Astrocyte (in vitro differentiated cells and primary cell): ENCODE results near the gene ADD3. TPM values are rescaled to one million over a fixed set of nuclear protein-coding genes. Genes with fewer than 3 reads are reported as not detected.
A peak's percentile ranks its signal among the peaks of the same experiment; 100 is the strongest.

Experiments
- DNase-seq: peaks from one replicate; pipeline ENCODE4 v3.0.0-alpha.2; 2010; ENCODE audit warnings: low read depth
- FAIRE-seq: peaks from 2 replicates; lab custom pipeline; 2011; peaks lifted over from hg19 to GRCh38; lab: Jason Lieb, UNC
- H2AFZ ChIP-seq: 2 replicates; pipeline ENCODE4 v1.6.0; 2012; ENCODE audit warnings: low read depth, low read length, inconsistent platforms
- H3K27ac ChIP-seq: 2 replicates; pipeline ENCODE4 v1.5.1; 2011; ENCODE audit warnings: low read depth, low read length, inconsistent platforms
- H3K27me3 ChIP-seq: 2 replicates; pipeline ENCODE4 v1.6.0; 2011; ENCODE audit warnings: low read length, inconsistent platforms; ENCODE audit not compliant: insufficient read depth
- H3K36me3 ChIP-seq: 2 replicates; pipeline ENCODE4 v1.5.1; 2011; ENCODE audit warnings: low read length, inconsistent platforms; ENCODE audit not compliant: insufficient read depth
- H3K4me1 ChIP-seq: 2 replicates; pipeline ENCODE4 v1.5.1; 2011; ENCODE audit warnings: low read length, inconsistent platforms; ENCODE audit not compliant: insufficient read depth
- H3K4me2 ChIP-seq: 2 replicates; pipeline ENCODE4 v1.6.0; 2012; ENCODE audit warnings: low read length, inconsistent platforms
- H3K4me3 ChIP-seq: 2 replicates; pipeline ENCODE4 v1.5.1; 2011; ENCODE audit warnings: low read depth, mild to moderate bottlenecking, low read length, inconsistent platforms; ENCODE audit not compliant: insufficient read depth
- H3K79me2 ChIP-seq: 2 replicates; pipeline ENCODE4 v1.6.0; 2012; ENCODE audit warnings: mild to moderate bottlenecking, low read length, inconsistent platforms; ENCODE audit not compliant: insufficient read depth
- H3K9ac ChIP-seq: 2 replicates; pipeline ENCODE4 v1.6.0; 2012; ENCODE audit warnings: mild to moderate bottlenecking, low read length, inconsistent platforms
- H3K9me3 ChIP-seq: 2 replicates; pipeline ENCODE4 v1.5.1; 2012; ENCODE audit warnings: low read depth, mild to moderate bottlenecking, low read length, inconsistent platforms; ENCODE audit not compliant: insufficient read depth
- H4K20me1 ChIP-seq: 2 replicates; pipeline ENCODE4 v1.6.0; 2012; ENCODE audit warnings: low read length, inconsistent platforms; ENCODE audit not compliant: insufficient read depth
- H3K27ac Mint-ChIP-seq: one replicate; pipeline ENCODE4 v1.8.0; 2021; ENCODE audit warnings: mild to moderate bottlenecking, mixed read lengths; ENCODE audit not compliant: unreplicated experiment
- H3K27me3 Mint-ChIP-seq: one replicate; pipeline ENCODE4 v1.8.0; 2021; ENCODE audit warnings: low read depth, mixed read lengths; ENCODE audit not compliant: unreplicated experiment
- H3K36me3 Mint-ChIP-seq: one replicate; pipeline ENCODE4 v1.8.0; 2021; ENCODE audit warnings: low read depth, mixed read lengths; ENCODE audit not compliant: unreplicated experiment
- H3K4me1 Mint-ChIP-seq: one replicate; pipeline ENCODE4 v1.8.0; 2021; ENCODE audit warnings: low read depth, mixed read lengths; ENCODE audit not compliant: unreplicated experiment
- H3K4me3 Mint-ChIP-seq: one replicate; pipeline ENCODE4 v1.8.0; 2021; ENCODE audit warnings: mild to moderate bottlenecking, moderate library complexity, mixed read lengths; ENCODE audit not compliant: unreplicated experiment
- H3K9me3 Mint-ChIP-seq: one replicate; pipeline ENCODE4 v1.8.0; 2021; ENCODE audit warnings: mild to moderate bottlenecking, mixed read lengths; ENCODE audit not compliant: unreplicated experiment
- EZH2 ChIP-seq: IDR thresholded peaks from 2 replicates; pipeline ENCODE4 v1.6.1; 2012; ENCODE audit warnings: mild to moderate bottlenecking, low read length, inconsistent platforms; ENCODE audit not compliant: insufficient read depth
- total RNA-seq: library from RNA; stranded (reverse); gene quantifications from 2 replicates; pipeline ENCODE4 v1.2.1, GENCODE V29; 2021
- TF ChIP-seq, protein P1 (sequence below): IDR thresholded peaks from 2 replicates; pipeline ENCODE4 v1.5.1; 2011; ENCODE audit warnings: low read depth, mild to moderate bottlenecking, inconsistent platforms, low read length, moderate library complexity; ENCODE audit not compliant: insufficient read depth

The ADD3 gene
- total RNA-seq, 1 donor from 2014 or later, result 127 TPM

- Histone ChIP-seq H3K79me2 (no peaks in the 10 kb centered on the region), H3K4me1 (peaks cover 14% of the 10 kb centered on the region), H4K20me1 (no peaks in the 10 kb centered on the region), H3K9me3 (no peaks in the 10 kb centered on the region), H3K36me3 (no peaks in the 10 kb centered on the region), H3K9ac (no peak overlapping the region), H2AFZ (no peak overlapping the region), H3K4me2 (no peak overlapping the region), H3K27ac (no peak overlapping the region), H3K27me3 (no peaks in the 10 kb centered on the region), H3K4me3 (no peak overlapping the region)
- peaks cover 20% of the 10 kb centered on the region for H3K4me1 Mint-ChIP-seq
- no peak for DNase-seq
- TF ChIP-seq, protein P1, sequence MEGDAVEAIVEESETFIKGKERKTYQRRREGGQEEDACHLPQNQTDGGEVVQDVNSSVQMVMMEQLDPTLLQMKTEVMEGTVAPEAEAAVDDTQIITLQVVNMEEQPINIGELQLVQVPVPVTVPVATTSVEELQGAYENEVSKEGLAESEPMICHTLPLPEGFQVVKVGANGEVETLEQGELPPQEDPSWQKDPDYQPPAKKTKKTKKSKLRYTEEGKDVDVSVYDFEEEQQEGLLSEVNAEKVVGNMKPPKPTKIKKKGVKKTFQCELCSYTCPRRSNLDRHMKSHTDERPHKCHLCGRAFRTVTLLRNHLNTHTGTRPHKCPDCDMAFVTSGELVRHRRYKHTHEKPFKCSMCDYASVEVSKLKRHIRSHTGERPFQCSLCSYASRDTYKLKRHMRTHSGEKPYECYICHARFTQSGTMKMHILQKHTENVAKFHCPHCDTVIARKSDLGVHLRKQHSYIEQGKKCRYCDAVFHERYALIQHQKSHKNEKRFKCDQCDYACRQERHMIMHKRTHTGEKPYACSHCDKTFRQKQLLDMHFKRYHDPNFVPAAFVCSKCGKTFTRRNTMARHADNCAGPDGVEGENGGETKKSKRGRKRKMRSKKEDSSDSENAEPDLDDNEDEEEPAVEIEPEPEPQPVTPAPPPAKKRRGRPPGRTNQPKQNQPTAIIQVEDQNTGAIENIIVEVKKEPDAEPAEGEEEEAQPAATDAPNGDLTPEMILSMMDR, result no peak
- no peak for TF ChIP-seq EZH2
- no peak overlapping the region for H3K27ac Mint-ChIP-seq
- H3K27me3 Mint-ChIP-seq, result no peaks in the 10 kb centered on the region
- no peak overlapping the region for H3K4me3 Mint-ChIP-seq
- peak; percentile 13 for FAIRE-seq
- H3K36me3 Mint-ChIP-seq, result peaks cover 4% of the 10 kb centered on the region
- H3K9me3 Mint-ChIP-seq, result no peaks in the 10 kb centered on the region
Observed at GRCh38 chr10:109995595-109995994, 12.2 kb upstream of the ADD3 start.

GRCh38 chr10:109996225-109996624 is 11.6 kb upstream of the ADD3 start:
- no peaks in the 10 kb centered on the region for H3K27me3 Mint-ChIP-seq
- no peak overlapping the region for H3K4me3 ChIP-seq
- H4K20me1 ChIP-seq, result no peaks in the 10 kb centered on the region
- no peak overlapping the region for H2AFZ ChIP-seq
- TF ChIP-seq EZH2, result no peak
- TF ChIP-seq, protein P1, result no peak
- H3K4me1 ChIP-seq, result peaks cover 14% of the 10 kb centered on the region
- peaks cover 20% of the 10 kb centered on the region for H3K4me1 Mint-ChIP-seq
- H3K36me3 Mint-ChIP-seq, result peaks cover 4% of the 10 kb centered on the region
- no peak for FAIRE-seq
- no peaks in the 10 kb centered on the region for H3K9me3 ChIP-seq
- no peaks in the 10 kb centered on the region for H3K27me3 ChIP-seq
- no peak overlapping the region for H3K27ac ChIP-seq
- H3K4me3 Mint-ChIP-seq, result no peak overlapping the region
- H3K79me2 ChIP-seq, result no peaks in the 10 kb centered on the region
- no peak for DNase-seq
- no peak overlapping the region for H3K27ac Mint-ChIP-seq
- peak overlapping the region; percentile 21 for H3K4me2 ChIP-seq
- H3K36me3 ChIP-seq, result no peaks in the 10 kb centered on the region
- no peak overlapping the region for H3K9ac ChIP-seq
- no peaks in the 10 kb centered on the region for H3K9me3 Mint-ChIP-seq

DNA sequence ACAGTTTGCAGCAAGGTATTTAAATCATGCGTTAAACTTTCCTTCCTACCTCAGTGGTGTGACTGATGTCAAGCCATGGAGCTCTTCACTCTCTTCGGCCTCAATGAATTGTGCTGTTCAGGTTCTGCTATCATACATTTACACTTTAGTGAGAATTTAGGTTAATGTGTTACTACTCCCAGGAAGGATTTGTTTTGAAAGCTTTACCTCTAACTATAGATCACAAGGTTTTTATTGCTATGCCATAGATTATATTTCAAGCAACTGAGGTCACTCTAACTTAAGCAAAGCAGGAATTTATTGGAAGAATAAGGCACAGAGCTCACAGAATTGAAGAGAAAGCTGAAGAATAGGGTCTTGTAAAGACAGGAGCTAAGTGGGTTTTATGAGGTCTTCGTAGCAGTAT is 11.0 kb upstream of the ADD3 start:
- Mint-ChIP-seq H3K4me3 (no peak overlapping the region), H3K9me3 (no peaks in the 10 kb centered on the region), H3K27me3 (no peaks in the 10 kb centered on the region), H3K36me3 (peaks cover 4% of the 10 kb centered on the region), H3K4me1 (peaks cover 20% of the 10 kb centered on the region), H3K27ac (no peak overlapping the region)
- Histone ChIP-seq H3K4me1 (peaks cover 14% of the 10 kb centered on the region), H3K9me3 (no peaks in the 10 kb centered on the region), H3K79me2 (no peaks in the 10 kb centered on the region), H2AFZ (no peak overlapping the region), H3K27me3 (no peaks in the 10 kb centered on the region), H3K27ac (no peak overlapping the region), H3K36me3 (no peaks in the 10 kb centered on the region), H3K4me3 (no peak overlapping the region), H4K20me1 (no peaks in the 10 kb centered on the region), H3K9ac (no peak overlapping the region), H3K4me2 (no peak overlapping the region)
- DNase-seq (no peak), FAIRE-seq (no peak)
- TF ChIP-seq EZH2, result no peak
- TF ChIP-seq, protein P1, result no peak
